Hair follicle dermal papilla cell (primary cell): ENCODE results near the gene TSPAN17. TPM values are rescaled to one million over a fixed set of nuclear protein-coding genes. Genes with fewer than 3 reads are reported as not detected.

Experiments used
- small RNA-seq: library from RNA; depleted of rRNA; stranded (forward); fragments of <200 nt; gene quantifications from one replicate; pipeline ENCODE3, GENCODE V24; 2012
- total RNA-seq: library from RNA; depleted of rRNA; stranded (reverse); fragments of >200 nt; gene quantifications from 2 replicates; pipeline ENCODE4 v1.2.3, GENCODE V29; 2012

The TSPAN17 gene
- total RNA-seq: 35.4 and 38.5 TPM in 2 replicates

GRCh38 chr5:176647030-176647842 lies at the start of gene TSPAN17:
Gene TSPAN17 (plus strand): TSS chr5:176647484. CDS start chr5:176647616, 132 bp downstream.

GRCh38 chr5:176609724-176610434 lies 37.4 kb upstream of the TSPAN17 start, which contains the start of gene GPRIN1:
Gene GPRIN1 (minus strand): TSS chr5:176610156. CDS start chr5:176599834, 10,322 bp downstream.

GRCh38 chr5:176629853-176630680 lies 17.2 kb upstream of the TSPAN17 start, which contains the start of the genes EIF4E1B and SNCB:
Gene EIF4E1B (plus strand): TSS chr5:176630675. CDS start chr5:176642788, 12,113 bp downstream.
Gene SNCB (minus strand): TSS chr5:176630534. CDS start chr5:176629654, 880 bp downstream.

Small RNA genes within 50 kb of the gene (small RNA-seq; reads per million reads assigned to genes)
- gene MIR4281: not detected

Other genes with a start within 250 kb of the TSPAN17 start
- gene CLTB, start 230.9 kb upstream of the TSPAN17 start, total RNA-seq: 57.9 and 77.2 TPM in 2 replicates
- 44.6 and 51.4 TPM in 2 replicates for gene FAF2, start 199.1 kb upstream of the TSPAN17 start, total RNA-seq
- gene RNF44, start 110.1 kb upstream of the TSPAN17 start, total RNA-seq: 2.8 and 5.1 TPM in 2 replicates
- gene CDHR2, start 98.1 kb upstream of the TSPAN17 start, total RNA-seq: not detected in 2 replicates
- gene GPRIN1, start 37.3 kb upstream of the TSPAN17 start, total RNA-seq: 3.4 and 3.9 TPM in 2 replicates
- not detected in 2 replicates for gene SNCB, start 16.9 kb upstream of the TSPAN17 start, total RNA-seq
- not detected in 2 replicates for gene EIF4E1B, start 16.8 kb upstream of the TSPAN17 start, total RNA-seq
- not detected in 2 replicates for gene UNC5A, start 163.1 kb downstream of the TSPAN17 start, total RNA-seq